Neural progenitor cell (in vitro differentiated cells): ENCODE data around the gene CLECL1.

Experiments used
- CTCF ChIP-seq: fragments of 200-600 bp; sonication (generic); IDR thresholded peaks from 2 replicates; pipeline ENCODE4 v1.5.1; 2017; ENCODE audit warnings: antibody characterized with exemption, mild to moderate bottlenecking
- EZH2phosphoT487 ChIP-seq: fragments of 200-600 bp; sonication (generic); IDR thresholded peaks from 2 replicates; pipeline ENCODE4 v1.6.1; 2017; ENCODE audit warnings: antibody characterized with exemption

GRCh38 chr12:9692909-9693308 lies 40.0 kb downstream of the CLECL1 start:
- TF ChIP-seq CTCF = no peak
- TF ChIP-seq EZH2phosphoT487 = no peak
